ENCODE measurements around the gene DENND2A.

DNA sequence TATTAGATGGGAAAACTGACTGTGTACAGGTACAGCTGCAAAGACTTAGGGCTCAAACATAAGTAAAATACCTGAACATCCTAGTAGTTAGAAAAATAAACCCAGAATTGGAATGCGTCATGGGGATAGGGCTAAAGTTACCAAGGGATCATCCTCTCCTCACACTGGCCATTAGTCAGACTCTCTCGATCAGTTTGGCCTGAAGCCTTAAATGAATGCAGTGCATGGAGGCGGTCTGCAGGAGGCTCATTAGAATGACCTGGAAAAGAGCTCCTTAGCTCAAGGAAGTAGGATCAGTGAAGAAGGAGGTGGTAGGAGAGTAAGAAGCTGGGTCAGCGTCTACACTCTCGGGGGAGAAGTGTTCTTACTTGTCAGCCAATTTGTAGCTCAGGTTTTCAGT is 35.3 kb downstream of the DENND2A start:
- TF ChIP-seq, protein P1, sequence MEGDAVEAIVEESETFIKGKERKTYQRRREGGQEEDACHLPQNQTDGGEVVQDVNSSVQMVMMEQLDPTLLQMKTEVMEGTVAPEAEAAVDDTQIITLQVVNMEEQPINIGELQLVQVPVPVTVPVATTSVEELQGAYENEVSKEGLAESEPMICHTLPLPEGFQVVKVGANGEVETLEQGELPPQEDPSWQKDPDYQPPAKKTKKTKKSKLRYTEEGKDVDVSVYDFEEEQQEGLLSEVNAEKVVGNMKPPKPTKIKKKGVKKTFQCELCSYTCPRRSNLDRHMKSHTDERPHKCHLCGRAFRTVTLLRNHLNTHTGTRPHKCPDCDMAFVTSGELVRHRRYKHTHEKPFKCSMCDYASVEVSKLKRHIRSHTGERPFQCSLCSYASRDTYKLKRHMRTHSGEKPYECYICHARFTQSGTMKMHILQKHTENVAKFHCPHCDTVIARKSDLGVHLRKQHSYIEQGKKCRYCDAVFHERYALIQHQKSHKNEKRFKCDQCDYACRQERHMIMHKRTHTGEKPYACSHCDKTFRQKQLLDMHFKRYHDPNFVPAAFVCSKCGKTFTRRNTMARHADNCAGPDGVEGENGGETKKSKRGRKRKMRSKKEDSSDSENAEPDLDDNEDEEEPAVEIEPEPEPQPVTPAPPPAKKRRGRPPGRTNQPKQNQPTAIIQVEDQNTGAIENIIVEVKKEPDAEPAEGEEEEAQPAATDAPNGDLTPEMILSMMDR (IDR thresholded peaks at IDR 0.05 in 4 of 5, conservative IDR thresholded peaks at IDR 0.05 in 1 of 5), result no peak
- TF ChIP-seq POLR2A (IDR thresholded peaks at IDR 0.05), result no peak
